ENCODE results near the gene CDKL1.

GRCh38 chr14:50389668-50390441 lies 6.8 kb downstream of the CDKL1 start:
- no peak for TF ChIP-seq CTCF (conservative IDR thresholded peaks at IDR 0.05)
- TF ChIP-seq EZH2 (IDR thresholded peaks at IDR 0.05; ENCODE audit: low read depth), result no peak
